Kidney tubule cell (primary cell): ENCODE results near the gene ELF3.
"Not testable (repeated sequence)": the region's sequence is repeated elsewhere in the genome, so short reads cannot be mapped to it uniquely, and the experiment has no call there.

ENCODE experiments used
- DNase-seq: peaks from one replicate; pipeline ENCODE4 v3.0.0-alpha.2; 2018; ENCODE audit warnings: low spot score

Gene ELF3

GRCh38 chr1:202034683-202035462, 24.5 kb downstream of the ELF3 start:
- DNase-seq = peak; percentile 100

DNA sequence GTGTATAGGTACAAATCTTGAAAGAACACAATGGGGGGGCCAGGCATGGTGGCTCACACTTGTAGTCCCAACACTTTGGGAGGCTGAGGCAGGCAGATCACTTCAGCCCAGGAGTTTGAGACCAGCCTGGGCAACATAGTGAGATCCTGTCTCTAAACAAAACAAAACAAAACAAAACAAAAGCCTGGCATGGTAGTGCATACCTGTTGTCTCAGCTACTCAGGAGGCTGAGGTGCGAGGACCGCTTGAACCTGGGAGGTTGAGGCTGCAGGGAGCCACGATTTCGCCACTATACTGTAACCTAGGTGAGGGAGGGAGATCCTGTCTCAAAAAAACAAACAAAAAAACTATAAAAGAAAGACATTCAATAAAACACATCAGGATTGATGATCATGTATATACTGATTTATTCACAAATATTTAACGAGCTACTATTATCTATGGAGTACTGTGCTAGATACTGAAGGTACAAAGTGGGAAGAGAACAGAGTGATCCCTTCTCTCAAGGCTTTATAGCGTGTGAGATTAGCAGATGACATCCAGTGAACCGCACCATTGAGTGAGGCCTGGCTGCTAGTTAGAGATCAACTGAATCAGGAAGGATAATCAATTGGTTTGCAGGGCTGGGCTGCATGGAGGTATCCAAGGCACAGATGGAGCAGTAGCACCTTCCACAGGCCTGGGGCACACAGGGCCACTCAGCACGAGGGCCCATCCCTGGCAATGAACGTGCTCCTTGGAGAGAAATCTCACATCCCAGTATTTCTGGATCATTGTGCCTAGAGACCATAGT, 26.4 kb downstream of the ELF3 start:
- DNase-seq = no peak

GRCh38 chr1:202037706-202038296, 27.4 kb downstream of the ELF3 start:
- peak; percentile 75 for DNase-seq

- DNase-seq = no peak
Observed at GRCh38 chr1:202038688-202039346, 28.4 kb downstream of the ELF3 start.

DNA sequence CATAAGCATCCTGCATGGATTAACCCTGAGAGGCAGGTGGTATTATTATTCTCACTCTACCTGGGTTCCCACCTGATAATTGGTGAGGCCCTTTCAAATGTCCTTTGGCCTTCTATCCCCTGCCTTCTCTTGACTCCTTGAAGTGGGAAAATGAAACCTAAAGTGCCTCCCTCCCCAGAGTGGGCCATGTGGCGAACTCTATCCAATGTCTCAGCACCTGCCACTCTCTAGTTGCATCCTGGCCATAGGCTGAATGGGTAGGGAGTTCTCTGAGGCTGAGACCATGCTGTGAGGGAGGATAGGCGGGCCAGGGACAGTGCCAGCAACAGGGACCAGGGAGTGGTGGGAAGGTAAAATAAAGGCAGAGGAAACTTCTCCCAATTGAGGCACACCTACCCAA, 35.3 kb downstream of the ELF3 start:
- no peak for DNase-seq

DNA sequence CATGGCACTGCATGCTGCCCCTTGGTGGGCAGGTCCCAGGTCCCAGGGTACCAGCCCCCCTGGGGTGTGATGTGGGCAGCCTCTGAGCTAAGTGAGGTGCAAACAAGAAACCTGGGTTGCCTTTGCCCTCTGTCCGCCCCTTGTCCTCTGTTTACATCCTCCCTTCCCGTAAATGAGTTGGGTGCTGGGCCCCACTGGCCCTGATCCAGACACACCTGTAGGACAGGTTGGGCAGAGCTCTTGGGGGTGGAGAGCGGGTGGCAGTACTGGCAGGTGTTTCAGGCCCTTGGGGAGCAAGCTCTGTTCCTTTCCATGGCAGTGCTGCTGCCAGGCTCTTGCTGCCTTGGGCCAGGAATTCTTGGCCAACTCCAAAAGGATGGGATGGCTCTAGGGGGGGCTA, 35.8 kb downstream of the ELF3 start:
- DNase-seq = peak; percentile 62

GRCh38 chr1:202046748-202047708, 36.6 kb downstream of the ELF3 start:
- DNase-seq = peak; percentile 84

- DNase-seq = no peak
Observed at GRCh38 chr1:202047977-202048376, 37.6 kb downstream of the ELF3 start.

GRCh38 chr1:202049129-202049528, 38.7 kb downstream of the ELF3 start:
- no peak for DNase-seq

DNA sequence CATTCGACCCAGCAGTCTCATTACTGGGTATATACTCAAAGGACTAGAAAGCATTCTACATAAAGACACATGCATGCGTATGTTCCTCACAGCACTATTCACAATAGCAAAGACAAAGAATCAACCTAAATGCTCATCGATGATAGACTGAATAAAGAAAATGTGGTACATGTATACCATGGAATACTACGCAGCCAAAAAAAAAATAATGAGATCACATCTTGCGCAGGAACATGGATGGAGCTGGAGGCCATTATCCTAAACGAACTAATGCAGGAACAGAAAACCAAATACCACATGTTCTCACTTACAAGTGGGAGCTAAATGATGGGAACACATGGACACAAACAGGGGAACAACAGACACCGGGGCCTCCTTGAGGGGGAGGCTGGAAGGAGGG, 43.7 kb downstream of the ELF3 start:
- no peak for DNase-seq

GRCh38 chr1:202054673-202055072, 44.3 kb downstream of the ELF3 start:
- not testable (repeated sequence) for DNase-seq

DNA sequence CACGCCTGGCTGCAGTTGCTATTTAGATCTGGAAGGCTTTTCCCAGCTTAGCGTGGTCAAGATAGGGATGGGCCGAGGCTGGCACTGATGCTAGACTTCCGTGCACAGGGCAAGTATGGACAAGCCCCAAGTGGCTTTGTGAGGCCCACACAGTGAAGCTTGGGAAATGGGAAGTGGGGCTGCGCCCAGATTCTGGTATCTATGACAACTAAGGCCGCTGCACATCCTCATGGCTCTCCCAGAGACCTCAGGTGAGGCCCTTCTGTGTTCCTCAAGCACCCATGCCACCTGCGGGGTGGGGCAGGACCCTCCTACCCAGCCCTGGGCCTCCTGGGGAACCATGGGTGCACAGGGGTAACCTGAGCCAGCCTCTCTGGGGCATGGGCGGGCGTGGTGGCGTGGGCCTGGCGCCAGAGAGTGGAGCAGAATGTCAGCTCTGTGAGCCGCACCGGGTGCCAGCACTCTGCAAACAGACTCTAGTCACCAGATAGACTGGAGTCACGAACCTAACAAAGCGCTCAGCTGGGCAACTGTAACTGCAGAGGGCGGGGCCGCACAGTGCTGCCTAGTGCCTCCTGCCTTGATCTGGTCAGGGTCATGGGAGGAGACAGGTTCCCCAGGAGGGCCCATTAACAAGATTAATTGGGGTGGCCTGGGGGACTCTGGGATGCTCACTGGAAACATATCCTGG, 46.4 kb downstream of the ELF3 start:
- DNase-seq = peak; percentile 49

DNA sequence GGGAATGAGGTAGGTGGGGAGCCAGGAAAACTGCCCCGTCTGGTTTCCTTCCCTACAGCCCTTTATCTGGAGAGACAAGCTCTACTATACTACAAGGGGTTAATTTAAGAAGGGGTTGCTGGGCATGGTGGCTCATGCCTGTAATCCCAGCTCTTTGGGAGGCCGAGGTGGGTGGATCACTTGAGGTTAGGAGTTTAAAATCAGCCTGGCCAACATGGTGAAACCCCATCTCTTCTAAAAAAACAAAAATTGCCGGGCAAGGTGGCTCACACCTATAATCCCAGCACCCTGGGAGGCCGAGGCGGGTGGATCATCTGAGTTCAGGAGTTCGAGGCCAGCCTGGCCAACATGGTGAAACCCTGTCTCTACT, 46.9 kb downstream of the ELF3 start:
- DNase-seq = not testable (repeated sequence)

DNA sequence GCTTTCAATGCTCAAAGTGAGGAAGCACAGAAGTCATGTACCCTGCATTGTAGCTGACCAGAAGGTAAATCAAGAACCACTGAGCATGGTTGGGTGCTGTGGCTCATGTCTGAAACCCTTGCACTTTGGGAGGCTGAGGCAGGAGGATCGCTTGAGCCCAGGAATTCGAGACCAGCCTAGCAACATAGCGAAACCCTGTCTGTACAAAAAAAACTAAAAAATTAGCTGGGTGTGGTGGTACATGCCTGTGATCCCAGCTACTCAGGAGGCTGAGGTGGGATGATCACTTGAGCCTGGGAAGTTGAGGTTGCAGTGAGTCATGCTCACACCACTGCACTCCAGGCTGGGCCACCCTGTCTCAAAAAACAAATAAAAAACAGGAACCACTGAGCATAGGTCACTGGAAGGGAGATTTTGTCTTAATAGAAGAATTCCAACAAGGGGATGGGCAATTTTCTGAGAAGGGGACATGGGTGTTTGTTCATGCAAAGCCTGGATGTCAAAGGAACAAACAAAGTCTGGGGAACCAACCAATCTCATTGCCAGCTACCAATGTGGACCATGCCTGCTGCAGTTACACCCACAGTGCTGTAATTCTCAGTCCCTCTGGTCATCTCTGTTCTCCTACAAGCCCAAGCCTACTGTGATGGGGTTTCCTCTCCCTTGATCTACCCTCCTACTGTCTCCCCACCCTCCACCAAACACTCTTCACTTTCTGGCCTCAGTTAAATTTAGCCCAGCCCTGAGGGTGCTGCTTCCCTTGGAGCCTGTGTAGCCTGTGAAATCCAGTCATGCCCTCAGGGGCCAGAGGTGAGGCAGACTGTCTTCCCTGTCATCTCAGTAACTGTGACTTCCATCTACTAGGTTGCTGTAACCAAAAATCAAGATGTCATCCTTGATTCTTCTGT, 47.9 kb downstream of the ELF3 start:
- peak; percentile 80 for DNase-seq

GRCh38 chr1:202061055-202061454, 50.7 kb downstream of the ELF3 start:
- DNase-seq = no peak

- DNase-seq = not testable (repeated sequence)
Observed at GRCh38 chr1:202061787-202062186, 51.4 kb downstream of the ELF3 start.

- DNase-seq = not testable (repeated sequence)
Observed at GRCh38 chr1:202062636-202063035, 52.2 kb downstream of the ELF3 start.

- DNase-seq = peak; percentile 41
Observed at GRCh38 chr1:202063093-202063492, 52.7 kb downstream of the ELF3 start.

- not testable (repeated sequence) for DNase-seq
Observed at GRCh38 chr1:202064889-202065312, 54.5 kb downstream of the ELF3 start.
